Osteoblast (primary cell): Measurements from ENCODE around the gene SSTR3. TPM values are rescaled to one million over a fixed set of nuclear protein-coding genes. Genes with fewer than 3 reads are reported as not detected.

Source experiments
- DNase-seq: peaks from one replicate; pipeline ENCODE4 v3.0.0; 2011; ENCODE audit warnings: low spot score, mixed read lengths; ENCODE audit not compliant: insufficient read length; ENCODE audit errors: missing footprints
- H2AFZ ChIP-seq: 2 replicates; pipeline ENCODE4 v1.6.0; 2011; ENCODE audit warnings: mild to moderate bottlenecking, low read length
- H3K27ac ChIP-seq: 2 replicates; pipeline ENCODE4 v1.5.1; 2011; ENCODE audit warnings: mild to moderate bottlenecking, low read depth, low read length, moderate library complexity
- H3K27me3 ChIP-seq: 2 replicates; pipeline ENCODE4 v1.6.0; 2012; ENCODE audit warnings: mild to moderate bottlenecking, control low read depth, inconsistent platforms, low read length, moderate library complexity; ENCODE audit not compliant: insufficient read depth
- H3K36me3 ChIP-seq: 2 replicates; pipeline ENCODE4 v1.5.1; 2011; ENCODE audit warnings: mild to moderate bottlenecking, low read length, control low read depth, moderate library complexity; ENCODE audit not compliant: insufficient read depth
- H3K4me1 ChIP-seq: 2 replicates; pipeline ENCODE4 v1.5.1; 2011; ENCODE audit warnings: mild to moderate bottlenecking, low read length, control low read depth, moderate library complexity; ENCODE audit not compliant: insufficient read depth
- H3K4me2 ChIP-seq: 2 replicates; pipeline ENCODE4 v1.6.0; 2011; ENCODE audit warnings: mild to moderate bottlenecking, low read length; ENCODE audit not compliant: insufficient read depth
- H3K4me3 ChIP-seq: fragments of 200-600 bp; sonication (generic); 3 replicates; pipeline ENCODE4 v1.5.1; 2012; ENCODE audit warnings: mild to moderate bottlenecking, low read length, inconsistent platforms; ENCODE audit not compliant: insufficient read depth
- H3K79me2 ChIP-seq: 2 replicates; pipeline ENCODE4 v1.6.0; 2012; ENCODE audit warnings: mild to moderate bottlenecking, low read length, control low read depth, inconsistent platforms; ENCODE audit not compliant: insufficient read depth
- H3K9me3 ChIP-seq: 2 replicates; pipeline ENCODE4 v1.5.1; 2011; ENCODE audit warnings: low read depth, low read length, control low read depth
- H4K20me1 ChIP-seq: 2 replicates; pipeline ENCODE4 v1.6.0; 2012; ENCODE audit warnings: mild to moderate bottlenecking, low read length, control low read depth; ENCODE audit not compliant: insufficient read depth
- CTCF ChIP-seq: IDR thresholded peaks from 2 replicates; pipeline ENCODE4 v1.5.1; 2011; ENCODE audit warnings: mild to moderate bottlenecking, low read depth, low read length, moderate library complexity; ENCODE audit errors: extremely low read depth
- total RNA-seq: library from RNA; depleted of rRNA; stranded (reverse); fragments of >200 nt; gene quantifications from 2 replicates; pipeline ENCODE4 v1.2.3, GENCODE V29; 2012

Gene SSTR3
- total RNA-seq, 1 donor, result not detected

GRCh38 chr22:37241351-37242142 lies 29.3 kb upstream of the SSTR3 start:
- no peak overlapping the region for H3K4me3 ChIP-seq
- no peak for TF ChIP-seq CTCF
- H3K9me3 ChIP-seq, result no peaks in the 10 kb centered on the region
- no peaks in the 10 kb centered on the region for H3K27me3 ChIP-seq
- H2AFZ ChIP-seq, result no peak overlapping the region
- H3K27ac ChIP-seq, result no peak overlapping the region
- peaks cover 11% of the 10 kb centered on the region for H3K79me2 ChIP-seq
- peak; percentile 77 for DNase-seq
- peaks cover 9% of the 10 kb centered on the region for H3K36me3 ChIP-seq
- H4K20me1 ChIP-seq, result peaks cover 1% of the 10 kb centered on the region
- H3K4me1 ChIP-seq, result peaks cover 27% of the 10 kb centered on the region
- no peak overlapping the region for H3K4me2 ChIP-seq

- no peak overlapping the region for H3K27ac ChIP-seq
- DNase-seq, result peak; percentile 63
- H3K79me2 ChIP-seq, result peaks cover 11% of the 10 kb centered on the region
Measured at GRCh38 chr22:37240941-37241320, 28.7 kb upstream of the SSTR3 start.

GRCh38 chr22:37240240-37240940 lies 28.1 kb upstream of the SSTR3 start:
- Histone ChIP-seq H3K79me2 (peaks cover 13% of the 10 kb centered on the region), H3K27me3 (no peaks in the 10 kb centered on the region), H3K9me3 (no peaks in the 10 kb centered on the region), H3K27ac (no peak overlapping the region), H3K4me3 (no peak overlapping the region), H2AFZ (no peak overlapping the region), H3K4me1 (peaks cover 27% of the 10 kb centered on the region), H3K36me3 (peaks cover 9% of the 10 kb centered on the region), H3K4me2 (no peak overlapping the region), H4K20me1 (peaks cover 11% of the 10 kb centered on the region)
- DNase-seq, result no peak
- TF ChIP-seq CTCF, result no peak

More at GRCh38 chr22:37240941-37241320, 28.7 kb upstream of the SSTR3 start:
- no peak overlapping the region for H3K4me2 ChIP-seq
- H4K20me1 ChIP-seq, result peaks cover 6% of the 10 kb centered on the region
- TF ChIP-seq CTCF, result no peak
- no peaks in the 10 kb centered on the region for H3K27me3 ChIP-seq
- peaks cover 9% of the 10 kb centered on the region for H3K36me3 ChIP-seq
- no peak overlapping the region for H3K4me3 ChIP-seq
- H3K4me1 ChIP-seq, result peaks cover 27% of the 10 kb centered on the region
- no peak overlapping the region for H2AFZ ChIP-seq
- no peaks in the 10 kb centered on the region for H3K9me3 ChIP-seq
